LoVo (cell line): Measurements from ENCODE around the gene DEPP1.

ENCODE experiments used
- DNase-seq: peaks from one replicate; pipeline ENCODE4 v3.0.0-alpha.2; 2016; ENCODE audit warnings: low spot score

Gene DEPP1

DNA sequence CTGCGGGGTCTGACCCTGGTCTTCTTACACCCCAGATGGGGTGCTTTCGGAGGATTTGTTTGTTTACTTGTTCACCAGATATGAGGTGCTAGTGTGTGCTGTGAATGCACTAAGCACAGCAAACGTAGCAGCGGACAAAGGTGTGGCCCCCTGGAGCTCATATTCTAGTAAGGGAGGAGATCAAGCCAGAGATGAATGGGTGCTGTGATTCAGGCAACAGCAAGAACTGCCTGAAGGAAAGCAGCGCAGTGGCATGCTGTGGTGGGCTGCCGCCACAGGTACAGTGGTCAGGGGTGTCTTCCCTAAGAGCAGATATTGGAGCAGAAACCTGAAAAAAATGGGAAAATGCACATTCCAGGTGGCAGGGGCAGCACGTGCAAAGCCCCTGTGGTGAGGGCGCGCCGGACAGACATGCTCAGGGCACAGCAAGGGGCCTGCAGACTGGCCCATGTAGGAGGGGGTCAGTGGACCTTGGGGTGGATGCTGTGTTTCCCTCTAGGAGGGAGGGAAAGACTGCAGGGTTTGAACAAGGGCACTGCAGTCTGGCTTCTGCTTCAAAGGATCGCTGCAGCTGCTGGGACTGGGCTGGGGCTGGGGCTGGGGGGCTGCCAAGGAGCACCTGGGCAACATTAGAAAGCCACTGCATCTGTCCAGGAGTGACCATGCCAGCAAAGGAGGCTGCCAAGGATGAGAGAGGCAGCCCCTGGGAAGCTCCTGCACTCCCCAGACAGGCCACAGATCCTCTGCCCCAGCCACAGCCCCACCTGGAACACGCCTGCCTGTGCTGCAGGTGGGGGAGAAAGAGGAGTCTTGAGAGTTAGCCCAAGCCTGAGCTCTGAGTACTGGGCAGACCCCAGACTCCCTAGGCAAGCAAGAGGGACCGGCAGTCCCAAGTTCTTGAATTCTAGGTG, 927 bp upstream of the DEPP1 start:
- no peak for DNase-seq

- DNase-seq, result no peak
Observed at GRCh38 chr10:44978213-44978569, 418 bp downstream of the DEPP1 start.

- no peak for DNase-seq
Observed at GRCh38 chr10:44977287-44978212, 1.1 kb downstream of the DEPP1 start.

DNA sequence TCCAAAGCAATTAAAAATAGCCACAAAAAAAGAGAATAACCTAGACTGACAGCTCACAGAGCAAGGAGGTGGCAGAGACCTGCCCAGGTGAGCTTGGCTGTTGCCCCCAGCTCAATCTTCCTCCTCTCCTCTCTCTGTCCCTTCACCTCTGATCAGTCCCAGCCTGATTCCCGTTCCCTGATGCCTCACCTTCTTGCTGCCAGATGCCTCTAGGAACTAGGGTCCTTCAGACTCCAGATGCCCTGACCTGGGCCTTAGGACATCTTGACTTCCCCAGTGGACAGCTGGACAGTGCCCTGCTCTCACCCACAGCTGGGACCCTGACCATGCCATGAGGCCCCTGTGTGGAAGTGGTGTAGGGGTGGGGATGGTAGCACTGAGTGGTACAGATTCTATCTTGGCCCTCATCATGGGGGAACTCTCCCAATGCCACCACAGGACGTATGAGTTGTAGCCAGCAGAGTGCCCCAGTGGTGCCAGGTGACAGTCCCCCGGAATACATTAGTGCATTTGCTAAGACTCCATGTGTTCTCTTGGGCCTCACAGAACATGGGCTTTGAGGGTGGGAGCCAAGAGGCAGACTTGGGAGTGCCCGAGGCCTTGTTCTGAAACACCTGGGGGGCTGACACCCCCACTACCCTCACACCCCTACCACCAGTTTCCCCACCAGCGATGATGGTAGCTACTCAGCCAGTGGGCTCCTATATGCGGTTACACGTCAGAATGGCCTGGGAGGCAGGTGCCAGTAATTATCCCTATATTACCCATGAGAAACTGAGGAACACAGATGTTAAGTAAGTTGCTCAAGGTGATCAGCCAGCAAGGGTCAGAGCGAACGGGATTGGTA, 2.0 kb downstream of the DEPP1 start:
- DNase-seq, result no peak

GRCh38 chr10:44975431-44976331, 2.9 kb downstream of the DEPP1 start:
- DNase-seq, result peak; percentile 36

- DNase-seq, result peak; percentile 70
Observed at GRCh38 chr10:44974628-44975430, 3.8 kb downstream of the DEPP1 start.

DNA sequence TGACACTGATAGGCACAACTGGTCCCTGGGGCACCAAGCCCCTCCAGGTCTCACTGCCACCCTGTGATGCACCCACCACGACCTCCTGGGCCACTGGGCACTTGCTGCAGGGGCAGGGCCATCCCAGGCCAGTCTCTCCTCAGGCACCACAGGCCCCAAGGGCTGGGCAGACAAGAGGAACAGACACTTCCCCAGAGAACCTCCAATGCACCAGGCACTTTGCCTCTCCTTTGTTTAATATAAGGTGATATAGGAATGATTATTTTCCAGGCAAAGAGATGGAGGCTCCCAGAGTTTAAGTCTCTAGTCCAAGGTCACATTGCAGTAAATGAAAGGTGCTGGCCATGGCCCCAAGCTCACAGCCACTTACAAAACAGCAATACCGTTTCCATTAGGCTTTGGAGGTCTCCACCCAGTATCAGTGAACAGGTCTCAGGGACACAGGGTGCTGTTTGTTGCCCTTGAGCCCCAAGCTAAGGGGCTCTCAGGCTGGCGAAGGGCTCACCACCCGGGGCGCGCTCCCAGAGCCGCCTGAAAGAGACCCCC, 4.5 kb downstream of the DEPP1 start:
- no peak for DNase-seq

GRCh38 chr10:44973323-44974081, 5.1 kb downstream of the DEPP1 start:
- no peak for DNase-seq

DNA sequence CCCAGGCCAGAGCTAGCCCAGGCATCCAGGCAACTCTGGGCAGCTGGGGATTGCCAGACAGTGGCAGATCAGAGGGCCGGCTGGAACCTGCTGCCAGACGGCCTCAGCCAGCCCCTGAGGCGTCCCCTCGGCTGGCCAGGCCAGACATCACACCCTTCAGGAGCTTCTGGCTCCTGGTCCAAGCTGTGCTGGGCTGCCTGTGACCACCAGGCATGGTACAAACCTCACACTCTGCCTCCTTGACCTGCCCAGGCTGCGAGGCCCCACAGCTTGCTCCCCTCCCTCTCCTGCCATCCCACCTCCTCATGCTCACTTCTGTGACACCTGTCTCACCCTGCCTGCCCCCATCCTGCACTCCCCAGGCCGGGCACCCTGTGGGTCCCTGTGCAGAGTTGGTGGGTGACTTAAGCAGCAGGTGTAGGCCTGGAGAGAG, 5.7 kb downstream of the DEPP1 start:
- DNase-seq, result no peak

DNA sequence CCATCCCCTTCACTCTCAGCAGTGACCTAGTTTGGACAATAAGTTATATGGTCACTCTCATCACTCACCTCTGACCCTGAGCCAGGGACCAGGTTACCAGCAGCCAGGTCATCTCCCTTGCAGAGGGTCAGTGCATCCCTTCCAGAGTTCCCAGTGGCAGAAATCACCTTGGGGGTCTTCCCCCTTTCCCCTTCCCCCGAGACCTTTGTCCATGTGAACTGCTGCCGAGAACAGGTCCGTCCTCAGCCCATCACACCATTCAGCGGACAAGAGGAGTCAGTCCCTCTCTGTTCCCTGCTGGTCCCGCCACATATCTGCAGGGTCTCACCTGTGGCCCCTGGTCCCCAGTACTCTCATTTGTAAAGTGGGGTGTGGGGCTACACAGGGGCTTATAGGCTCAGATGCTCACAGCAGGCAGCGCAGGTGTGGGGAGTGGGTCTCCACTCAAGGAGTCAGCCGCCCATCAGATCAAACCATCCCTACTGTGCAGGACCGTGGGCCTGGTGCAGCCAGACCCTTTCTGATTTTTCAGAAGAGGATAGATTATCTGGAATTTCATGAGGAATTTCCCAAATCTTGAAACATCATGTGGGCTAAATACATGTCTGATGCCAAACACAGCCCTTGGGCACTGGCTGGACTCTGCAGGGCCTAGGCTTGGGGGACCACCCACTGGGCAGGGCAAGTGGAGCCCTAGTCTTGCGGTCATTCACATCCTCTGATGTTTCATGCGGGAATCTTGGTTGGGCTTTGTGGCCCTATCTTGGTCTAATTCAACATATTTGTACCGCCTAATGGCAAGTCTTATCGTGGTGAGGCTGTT, 6.5 kb downstream of the DEPP1 start:
- no peak for DNase-seq

DNA sequence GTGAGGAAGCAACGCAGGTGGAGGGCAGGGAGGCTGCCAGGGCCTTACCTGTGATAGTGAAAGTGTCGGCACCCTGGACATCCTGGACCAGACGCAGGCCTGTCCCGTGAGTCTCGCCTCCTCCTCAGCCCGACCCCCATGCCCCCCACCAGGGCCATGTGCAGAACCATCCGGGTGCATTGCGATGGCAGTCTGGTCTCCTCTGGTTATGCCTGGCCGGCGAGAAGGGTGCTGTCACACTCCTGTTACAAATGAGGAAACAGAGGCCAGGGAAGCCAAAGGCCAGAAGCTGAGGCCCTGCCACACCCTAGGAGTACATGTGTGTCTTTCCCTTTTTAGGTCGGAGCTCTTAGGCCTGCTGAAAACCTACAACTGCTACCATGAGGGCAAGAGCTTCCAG, 7.2 kb downstream of the DEPP1 start:
- DNase-seq, result no peak

DNA sequence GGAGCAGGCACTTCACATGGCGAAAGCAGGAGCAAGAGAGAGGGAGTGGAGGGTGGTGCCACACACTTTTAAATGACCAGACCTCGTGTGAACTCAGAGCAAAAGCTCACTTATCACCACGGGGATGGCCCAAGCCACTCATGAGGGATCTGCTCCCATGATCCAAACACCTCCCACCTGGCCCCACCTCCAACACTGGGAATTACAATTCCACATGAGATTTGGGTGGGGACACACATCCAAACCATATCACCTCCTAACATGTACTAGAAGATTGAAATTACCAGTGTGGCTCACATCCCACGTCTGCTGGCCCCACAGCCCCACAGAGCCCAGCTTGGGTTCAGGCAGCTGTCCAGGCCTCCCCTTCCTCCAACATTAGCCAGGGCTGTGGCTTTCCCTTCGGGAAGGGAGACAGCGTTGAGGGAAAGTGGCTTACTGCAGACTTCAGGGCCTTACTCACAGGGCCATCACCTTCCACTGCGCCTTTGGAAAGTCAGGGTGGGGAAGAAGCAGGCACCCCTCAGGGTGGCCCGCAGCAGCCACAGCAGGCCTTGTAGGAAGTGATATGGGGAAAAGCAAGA, 7.7 kb downstream of the DEPP1 start:
- no peak for DNase-seq

DNA sequence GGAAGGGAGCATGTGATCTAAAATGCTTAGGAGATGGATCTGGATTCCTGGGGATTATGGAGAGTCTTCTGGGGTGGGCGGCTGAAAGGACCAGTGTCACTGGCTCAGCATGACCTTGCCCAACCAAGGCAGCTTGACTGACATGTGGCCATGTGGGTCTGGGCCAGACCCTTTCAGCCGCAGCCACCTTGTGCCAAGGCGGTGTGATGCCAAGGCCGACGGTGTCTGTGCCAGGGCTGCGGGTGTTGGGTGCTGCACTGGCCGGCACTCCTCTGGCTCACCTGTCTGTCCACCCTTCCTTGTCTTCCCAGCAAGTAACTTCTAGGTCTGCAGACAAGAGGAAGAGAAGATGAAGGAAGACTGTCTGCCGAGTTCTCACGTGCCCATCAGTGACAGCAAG, 8.8 kb downstream of the DEPP1 start:
- DNase-seq, result no peak

- no peak for DNase-seq
Observed at GRCh38 chr10:44968500-44969400, 9.9 kb downstream of the DEPP1 start.

DNA sequence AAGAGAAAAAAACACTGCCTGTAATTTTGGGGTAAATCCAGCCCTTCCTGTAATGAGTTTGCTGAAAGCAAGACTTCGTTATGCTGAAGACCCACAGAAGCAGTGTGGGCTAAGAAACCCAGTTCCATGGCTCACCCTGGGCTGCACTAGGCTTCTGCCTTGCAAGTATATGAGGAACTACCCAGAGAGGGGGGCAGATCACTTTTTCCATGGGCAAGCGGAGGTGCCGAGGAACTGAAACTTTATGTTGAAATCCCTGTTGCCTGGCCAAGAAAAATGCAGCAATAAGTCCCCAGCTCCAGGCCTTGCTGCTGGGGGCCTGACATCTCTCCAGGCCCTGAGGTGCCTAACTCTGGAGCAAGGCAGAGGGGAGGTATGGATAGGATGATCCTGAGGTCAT, 10.5 kb downstream of the DEPP1 start:
- no peak for DNase-seq

- DNase-seq, result no peak
Observed at GRCh38 chr10:44967616-44968015, 11.0 kb downstream of the DEPP1 start.
